Measurements from ENCODE around the gene LLGL2. TPM values are rescaled to one million over a fixed set of nuclear protein-coding genes. Genes with fewer than 3 reads are reported as not detected.

The LLGL2 gene
- total and polyA plus RNA-seq, 2 donors (not counting 1 experiment from before 2014, with no cell fraction given), result 40.6 to 52.0 TPM

DNA sequence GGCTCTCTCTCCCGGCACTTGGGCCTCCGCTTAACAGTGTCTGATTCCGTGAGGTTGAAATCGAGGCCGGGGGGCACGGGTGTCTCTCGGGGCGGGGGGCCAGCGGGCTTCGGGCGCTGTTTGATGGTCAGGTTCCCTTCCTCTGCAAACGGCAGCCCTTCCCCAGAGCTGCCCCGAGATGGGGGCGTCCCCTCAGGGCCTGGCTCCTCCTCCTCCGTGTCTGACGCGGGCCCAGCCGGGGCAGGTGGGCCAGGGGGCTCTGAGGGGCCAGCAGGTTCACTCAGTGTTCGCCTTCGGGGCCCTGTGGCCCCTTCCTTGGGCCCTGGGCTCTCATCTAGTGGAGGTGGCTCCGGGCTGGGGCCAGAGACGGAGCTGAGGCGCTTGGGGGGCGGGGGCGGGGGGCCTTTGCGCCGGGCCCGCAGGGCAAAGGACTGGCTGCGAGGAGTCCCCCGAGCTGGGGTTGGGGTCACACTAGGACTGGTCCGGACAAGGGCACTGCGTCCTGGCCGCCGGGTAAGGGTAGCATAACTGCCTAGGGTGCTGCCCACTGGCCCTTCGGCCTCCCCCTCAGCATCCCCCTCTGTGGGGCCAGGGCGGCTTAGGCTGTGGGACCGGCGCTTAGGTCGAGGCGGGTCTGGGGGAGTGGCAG lies 23.3 kb upstream of the LLGL2 start:
- no peaks in the 10 kb centered on the region for H3K4me1 Mint-ChIP-seq
- WGBS (ENCODE audit: insufficient coverage), result 95% methylated on average over 34 of the region's 40 CpGs
- POLR2A ChIA-PET, result no interaction called here

DNA sequence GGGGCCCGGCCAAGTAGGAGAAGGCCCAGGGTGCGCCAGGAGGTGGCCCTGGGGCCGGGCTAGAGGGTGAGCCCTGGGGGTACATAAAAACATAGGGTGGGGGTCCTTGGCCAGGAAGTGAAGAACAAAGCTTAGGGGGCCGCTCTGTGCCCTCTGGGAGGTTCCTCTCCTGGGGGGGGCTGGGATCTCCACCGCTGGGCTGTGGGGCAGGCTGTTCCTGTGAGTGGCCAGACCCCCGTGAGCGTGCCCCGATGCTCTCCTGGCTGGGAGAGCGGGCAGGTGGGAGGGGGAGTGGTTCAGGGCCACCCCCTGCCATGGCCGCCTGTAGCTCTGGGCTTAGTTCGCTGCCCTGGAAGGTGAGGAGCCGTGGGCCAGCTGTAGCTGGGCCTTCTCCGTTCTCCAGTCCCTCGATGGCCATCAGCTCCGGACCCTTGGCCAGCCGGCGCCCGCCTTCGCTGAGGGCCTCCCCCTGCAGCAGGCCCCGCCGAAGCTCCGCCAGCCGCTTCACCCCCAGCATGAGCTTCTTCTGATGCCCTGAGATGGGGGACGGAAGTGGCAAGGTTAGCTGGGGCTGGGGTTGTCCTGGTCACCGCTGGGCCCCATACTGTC lies 22.7 kb upstream of the LLGL2 start:
- POLR2A ChIA-PET, result no interaction called here
- intact Hi-C loops (cut with micrococcal nuclease), result no loop called here
- no peak overlapping the region for H3K4me3 Mint-ChIP-seq

More for the DNA sequence above, 23.3 kb upstream of the LLGL2 start:
- Histone ChIP-seq H3K27me3 (replicated peaks in 1 of 4; ENCODE audit: control extremely low read depth in 1 of 4, control insufficient read depth in 3 of 4, insufficient read depth in 4 of 4, low read length in 3 of 4) (no peaks in the 10 kb centered on the region), H3K9ac (ENCODE audit: low read length) (no peak overlapping the region), H3K4me2 (replicated peaks; ENCODE audit: low read depth, low read length, poor library complexity, severe bottlenecking) (no peak overlapping the region), H3K36me3 (replicated peaks in 1 of 2; ENCODE audit: control extremely low read depth in 1 of 2, control insufficient read depth in 1 of 2, extremely low read depth in 1 of 2, insufficient read depth in 2 of 2, low read length in 1 of 2) (peaks cover 0 to 15% of the 10 kb centered on the region in 2 experiments), H3K4me3 (ENCODE audit: control extremely low read depth in 1 of 5, extremely low read depth in 1 of 5, insufficient read depth in 1 of 5, low read depth in 2 of 5, low read length in 4 of 5) (no peak overlapping the region), H3K4me1 (ENCODE audit: control insufficient read depth in 2 of 2, insufficient read depth in 2 of 2, low read length in 2 of 2) (peaks cover 0 to 7% of the 10 kb centered on the region in 2 donors), H2AFZ (ENCODE audit: insufficient read depth, low read depth, low read length, poor library complexity, severe bottlenecking) (no peak overlapping the region), H3K79me2 (ENCODE audit: control insufficient read depth, insufficient read depth, low read length) (no peaks in the 10 kb centered on the region), H3K27ac (ENCODE audit: low read length in 2 of 2) (no peak overlapping the region), H4K20me1 (ENCODE audit: control insufficient read depth, insufficient read depth, low read length, poor library complexity, severe bottlenecking) (no peaks in the 10 kb centered on the region), H3K9me3 (ENCODE audit: control extremely low read depth in 1 of 3, control insufficient read depth in 2 of 3, insufficient read depth in 1 of 3, low read length in 2 of 3) (no peaks in the 10 kb centered on the region)
- TF ChIP-seq, protein P1, sequence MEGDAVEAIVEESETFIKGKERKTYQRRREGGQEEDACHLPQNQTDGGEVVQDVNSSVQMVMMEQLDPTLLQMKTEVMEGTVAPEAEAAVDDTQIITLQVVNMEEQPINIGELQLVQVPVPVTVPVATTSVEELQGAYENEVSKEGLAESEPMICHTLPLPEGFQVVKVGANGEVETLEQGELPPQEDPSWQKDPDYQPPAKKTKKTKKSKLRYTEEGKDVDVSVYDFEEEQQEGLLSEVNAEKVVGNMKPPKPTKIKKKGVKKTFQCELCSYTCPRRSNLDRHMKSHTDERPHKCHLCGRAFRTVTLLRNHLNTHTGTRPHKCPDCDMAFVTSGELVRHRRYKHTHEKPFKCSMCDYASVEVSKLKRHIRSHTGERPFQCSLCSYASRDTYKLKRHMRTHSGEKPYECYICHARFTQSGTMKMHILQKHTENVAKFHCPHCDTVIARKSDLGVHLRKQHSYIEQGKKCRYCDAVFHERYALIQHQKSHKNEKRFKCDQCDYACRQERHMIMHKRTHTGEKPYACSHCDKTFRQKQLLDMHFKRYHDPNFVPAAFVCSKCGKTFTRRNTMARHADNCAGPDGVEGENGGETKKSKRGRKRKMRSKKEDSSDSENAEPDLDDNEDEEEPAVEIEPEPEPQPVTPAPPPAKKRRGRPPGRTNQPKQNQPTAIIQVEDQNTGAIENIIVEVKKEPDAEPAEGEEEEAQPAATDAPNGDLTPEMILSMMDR (IDR thresholded peaks at IDR 0.05), result no peak
- TF ChIP-seq EZH2 (IDR thresholded peaks at IDR 0.05; ENCODE audit: borderline replicate concordance, insufficient read depth, low read depth, low read length, poor library complexity, severe bottlenecking), result no peak
- DNase-seq (no peak), ATAC-seq (ENCODE audit: low read depth) (no peak)
- Mint-ChIP-seq H3K27ac (no peak overlapping the region), H3K9me3 (ENCODE audit: insufficient read depth) (no peaks in the 10 kb centered on the region), H3K4me3 (no peak overlapping the region), H3K27me3 (no peaks in the 10 kb centered on the region)
- CTCF ChIA-PET, result interaction anchor here (1.1 to 2.7 kb wide), 3 partner anchors 10 to 245 kb away, joined by 3 to 10 read pairs (median 6); partner anchors contain the start of gene TSEN54
- intact Hi-C loops (cut with micrococcal nuclease), result no loop called here

More for the DNA sequence above, 22.7 kb upstream of the LLGL2 start:
- H3K9me3 Mint-ChIP-seq (ENCODE audit: insufficient read depth), result no peaks in the 10 kb centered on the region
- no peaks in the 10 kb centered on the region for H3K27me3 Mint-ChIP-seq
- Histone ChIP-seq H3K4me1 (ENCODE audit: control insufficient read depth in 2 of 2, insufficient read depth in 2 of 2, low read length in 2 of 2) (peaks cover 0 to 7% of the 10 kb centered on the region in 2 donors), H3K79me2 (ENCODE audit: control insufficient read depth, insufficient read depth, low read length) (no peaks in the 10 kb centered on the region), H4K20me1 (ENCODE audit: control insufficient read depth, insufficient read depth, low read length, poor library complexity, severe bottlenecking) (no peaks in the 10 kb centered on the region), H3K27me3 (replicated peaks in 1 of 4; ENCODE audit: control extremely low read depth in 1 of 4, control insufficient read depth in 3 of 4, insufficient read depth in 4 of 4, low read length in 3 of 4) (no peaks in the 10 kb centered on the region), H3K9ac (ENCODE audit: low read length) (no peak overlapping the region), H3K4me3 (ENCODE audit: control extremely low read depth in 1 of 5, extremely low read depth in 1 of 5, insufficient read depth in 1 of 5, low read depth in 2 of 5, low read length in 4 of 5) (no peak overlapping the region), H3K27ac (ENCODE audit: low read length in 2 of 2) (no peak overlapping the region), H3K9me3 (ENCODE audit: control extremely low read depth in 1 of 3, control insufficient read depth in 2 of 3, insufficient read depth in 1 of 3, low read length in 2 of 3) (no peaks in the 10 kb centered on the region), H2AFZ (ENCODE audit: insufficient read depth, low read depth, low read length, poor library complexity, severe bottlenecking) (no peak overlapping the region), H3K4me2 (replicated peaks; ENCODE audit: low read depth, low read length, poor library complexity, severe bottlenecking) (no peak overlapping the region), H3K36me3 (replicated peaks in 1 of 2; ENCODE audit: control extremely low read depth in 1 of 2, control insufficient read depth in 1 of 2, extremely low read depth in 1 of 2, insufficient read depth in 2 of 2, low read length in 1 of 2) (peaks cover 0 to 11% of the 10 kb centered on the region in 2 experiments)
- no peaks in the 10 kb centered on the region for H3K4me1 Mint-ChIP-seq
- TF ChIP-seq, protein P1 (IDR thresholded peaks at IDR 0.05), result no peak
- TF ChIP-seq EZH2 (IDR thresholded peaks at IDR 0.05; ENCODE audit: borderline replicate concordance, insufficient read depth, low read depth, low read length, poor library complexity, severe bottlenecking), result no peak
- DNase-seq, result no peak
- no peak overlapping the region for H3K27ac Mint-ChIP-seq
- ATAC-seq (ENCODE audit: low read depth), result no peak
- WGBS (ENCODE audit: insufficient coverage), result 94% methylated on average over 24 of the region's 25 CpGs
- CTCF ChIA-PET, result interaction anchor here (1.1 to 2.7 kb wide), 7 partner anchors 11 to 244 kb away, joined by 3 to 10 read pairs (median 4); partner anchors contain the start of genes LLGL2, TMEM94 and TSEN54
